Mucosa of stomach (tissue), 1 donor: ENCODE results near the gene KCNC3.
"Not testable (repeated sequence)": the region's sequence is repeated elsewhere in the genome, so short reads cannot be mapped to it uniquely, and the experiment has no call there.

ENCODE experiments used
- H3K27me3 ChIP-seq: one replicate; pipeline ENCODE4 v1.7.0; 2013; ENCODE audit warnings: mild to moderate bottlenecking, low read length; ENCODE audit not compliant: control insufficient read depth, insufficient read depth
- H3K36me3 ChIP-seq: one replicate; pipeline ENCODE4 v1.7.0; 2013; ENCODE audit warnings: low read length; ENCODE audit not compliant: control insufficient read depth, insufficient read depth
- H3K4me1 ChIP-seq: one replicate; pipeline ENCODE4 v1.7.0; 2013; ENCODE audit warnings: mild to moderate bottlenecking, low read length; ENCODE audit not compliant: control insufficient read depth, insufficient read depth
- H3K4me3 ChIP-seq: one replicate; pipeline ENCODE4 v1.7.0; 2013; ENCODE audit warnings: low read length
- H3K9ac ChIP-seq: one replicate; pipeline ENCODE4 v1.7.0; 2013; ENCODE audit warnings: mild to moderate bottlenecking, low read length, moderate library complexity
- H3K9me3 ChIP-seq: one replicate; pipeline ENCODE4 v1.7.0; 2013; ENCODE audit warnings: mild to moderate bottlenecking, low read length, moderate library complexity; ENCODE audit not compliant: control insufficient read depth
- donor health status: Pancreatic carcinoma.

The KCNC3 gene

GRCh38 chr19:50330365-50331078 lies 1.3 kb upstream of the KCNC3 start:
- no peak overlapping the region for H3K9ac ChIP-seq
- H3K36me3 ChIP-seq, result no peaks in the 10 kb centered on the region
- peaks cover 79% of the 10 kb centered on the region for H3K27me3 ChIP-seq
- no peak overlapping the region for H3K4me3 ChIP-seq
- peaks cover 27% of the 10 kb centered on the region for H3K4me1 ChIP-seq
- H3K9me3 ChIP-seq, result no peaks in the 10 kb centered on the region

- H3K9me3 ChIP-seq, H3K4me3 ChIP-seq, H3K36me3 ChIP-seq, H3K9ac ChIP-seq: not testable (repeated sequence)
- H3K4me1 ChIP-seq, result peaks cover 27% of the 10 kb centered on the region
- peaks cover 85% of the 10 kb centered on the region for H3K27me3 ChIP-seq
These were observed 733 bp upstream of the KCNC3 start for GRCh38 chr19:50329926-50330294.

GRCh38 chr19:50328873-50329145 lies 368 bp downstream of the KCNC3 start:
- H3K27me3 ChIP-seq, result peaks cover 79% of the 10 kb centered on the region
- H3K36me3 ChIP-seq, result no peaks in the 10 kb centered on the region
- H3K9me3 ChIP-seq, result no peaks in the 10 kb centered on the region
- peaks cover 22% of the 10 kb centered on the region for H3K4me1 ChIP-seq
- no peak overlapping the region for H3K9ac ChIP-seq
- H3K4me3 ChIP-seq, result no peak overlapping the region

- Histone ChIP-seq H3K9ac (no peak overlapping the region), H3K27me3 (peaks cover 76% of the 10 kb centered on the region), H3K4me3 (no peak overlapping the region), H3K36me3 (no peaks in the 10 kb centered on the region), H3K4me1 (peaks cover 18% of the 10 kb centered on the region), H3K9me3 (no peaks in the 10 kb centered on the region)
These were observed 829 bp downstream of the KCNC3 start for GRCh38 chr19:50328224-50328872.

GRCh38 chr19:50327461-50328223 lies 1.5 kb downstream of the KCNC3 start:
- H3K4me1 ChIP-seq, result peaks cover 14% of the 10 kb centered on the region
- no peaks in the 10 kb centered on the region for H3K9me3 ChIP-seq
- peaks cover 69% of the 10 kb centered on the region for H3K27me3 ChIP-seq
- no peak overlapping the region for H3K4me3 ChIP-seq
- no peaks in the 10 kb centered on the region for H3K36me3 ChIP-seq
- H3K9ac ChIP-seq, result no peak overlapping the region

- Histone ChIP-seq H3K36me3 (no peaks in the 10 kb centered on the region), H3K4me3 (no peak overlapping the region), H3K27me3 (peaks cover 63% of the 10 kb centered on the region), H3K9ac (no peak overlapping the region), H3K9me3 (no peaks in the 10 kb centered on the region), H3K4me1 (peaks cover 14% of the 10 kb centered on the region)
These were observed 2.2 kb downstream of the KCNC3 start for GRCh38 chr19:50327013-50327412.

- no peak overlapping the region for H3K4me3 ChIP-seq
- H3K9ac ChIP-seq, result no peak overlapping the region
- no peaks in the 10 kb centered on the region for H3K36me3 ChIP-seq
- H3K27me3 ChIP-seq, result peaks cover 55% of the 10 kb centered on the region
- no peaks in the 10 kb centered on the region for H3K9me3 ChIP-seq
- H3K4me1 ChIP-seq, result peaks cover 14% of the 10 kb centered on the region
These were observed 3.0 kb downstream of the KCNC3 start for GRCh38 chr19:50326101-50326664.

GRCh38 chr19:50325310-50326100 lies 3.7 kb downstream of the KCNC3 start:
- Histone ChIP-seq H3K36me3 (no peaks in the 10 kb centered on the region), H3K9me3 (no peaks in the 10 kb centered on the region), H3K27me3 (peaks cover 48% of the 10 kb centered on the region), H3K4me1 (peaks cover 10% of the 10 kb centered on the region), H3K4me3 (no peak overlapping the region), H3K9ac (no peak overlapping the region)

- no peak overlapping the region for H3K9ac ChIP-seq
These were observed 4.8 kb downstream of the KCNC3 start for GRCh38 chr19:50324331-50324730.

GRCh38 chr19:50323782-50324133 lies 5.4 kb downstream of the KCNC3 start:
- Histone ChIP-seq H3K9me3 (no peaks in the 10 kb centered on the region), H3K4me1 (peaks cover 4% of the 10 kb centered on the region), H3K9ac (no peak overlapping the region)

More at GRCh38 chr19:50324331-50324730, 4.8 kb downstream of the KCNC3 start:
- H3K36me3 ChIP-seq, result no peaks in the 10 kb centered on the region
- no peak overlapping the region for H3K4me3 ChIP-seq
- H3K4me1 ChIP-seq, result peaks cover 4% of the 10 kb centered on the region
- peaks cover 36% of the 10 kb centered on the region for H3K27me3 ChIP-seq
- H3K9me3 ChIP-seq, result no peaks in the 10 kb centered on the region

GRCh38 chr19:50322931-50323781 lies 6.0 kb downstream of the KCNC3 start:
- Histone ChIP-seq H3K27me3 (peaks cover 31% of the 10 kb centered on the region), H3K9ac (no peak overlapping the region)

More at GRCh38 chr19:50323782-50324133, 5.4 kb downstream of the KCNC3 start:
- Histone ChIP-seq H3K4me3 (no peak overlapping the region), H3K36me3 (no peaks in the 10 kb centered on the region), H3K27me3 (peaks cover 34% of the 10 kb centered on the region)

More at GRCh38 chr19:50322931-50323781, 6.0 kb downstream of the KCNC3 start:
- H3K4me3 ChIP-seq, result no peak overlapping the region
- peaks cover 4% of the 10 kb centered on the region for H3K4me1 ChIP-seq
- no peaks in the 10 kb centered on the region for H3K36me3 ChIP-seq
- no peaks in the 10 kb centered on the region for H3K9me3 ChIP-seq
